ENCODE data around the gene IVNS1ABP. TPM values are rescaled to one million over a fixed set of nuclear protein-coding genes. Genes with fewer than 3 reads are reported as not detected.
"Not testable (repeated sequence)": the region's sequence is repeated elsewhere in the genome, so short reads cannot be mapped to it uniquely, and the experiment has no call there.

IVNS1ABP gene
- total and polyA plus RNA-seq, 2 experiments from 2014 or later, result 74.4 to 116 TPM

GRCh38 chr1:185260611-185261010, 56.4 kb downstream of the IVNS1ABP start:
- no peaks in the 10 kb centered on the region for H4K20me1 ChIP-seq (ENCODE audit: insufficient read depth, poor library complexity, severe bottlenecking)
- WGBS (ENCODE audit: low lambda C conversion rate, missing lambda C conversion rate), result 92% methylated on average over 1 of the region's 1 CpG
- no peak for DNase-seq (ENCODE audit: low spot score)

DNA sequence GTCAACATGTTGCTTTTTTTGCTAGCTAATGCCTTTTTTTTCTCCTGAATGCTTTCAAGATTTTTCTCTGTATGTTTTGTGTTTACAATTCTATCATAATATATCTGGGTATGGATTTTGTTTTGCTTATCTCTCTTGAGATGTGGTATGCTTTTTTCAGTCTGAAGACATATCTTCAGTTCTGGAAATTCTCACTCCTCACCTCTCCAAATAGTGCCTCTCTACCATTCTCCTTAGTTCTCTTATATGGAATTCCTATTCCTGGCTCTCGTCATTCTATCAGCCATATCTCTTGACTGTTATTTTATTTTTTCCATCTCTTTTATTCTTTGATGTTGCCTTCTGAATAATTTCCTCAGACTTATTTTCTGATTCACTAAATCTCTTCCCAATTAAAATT, 58.4 kb downstream of the IVNS1ABP start:
- H3K36me3 ChIP-seq (replicated peaks; ENCODE audit: insufficient read depth, low read depth), result no peaks in the 10 kb centered on the region
- H3K27ac ChIP-seq, result no peak overlapping the region
- no peak overlapping the region for H3K4me2 ChIP-seq
- no peaks in the 10 kb centered on the region for H3K9me2 ChIP-seq (replicated peaks; ENCODE audit: insufficient read depth)
- H3K4me1 ChIP-seq (ENCODE audit: insufficient read depth), result no peaks in the 10 kb centered on the region
- DNase-seq (ENCODE audit: low spot score), result no peak
- no peak overlapping the region for H3K4me3 ChIP-seq
- H2AFZ ChIP-seq, result no peak overlapping the region
- TF ChIP-seq EZH2 (IDR thresholded peaks at IDR 0.05; ENCODE audit: borderline replicate concordance), result no peak
- TF ChIP-seq, protein P1, sequence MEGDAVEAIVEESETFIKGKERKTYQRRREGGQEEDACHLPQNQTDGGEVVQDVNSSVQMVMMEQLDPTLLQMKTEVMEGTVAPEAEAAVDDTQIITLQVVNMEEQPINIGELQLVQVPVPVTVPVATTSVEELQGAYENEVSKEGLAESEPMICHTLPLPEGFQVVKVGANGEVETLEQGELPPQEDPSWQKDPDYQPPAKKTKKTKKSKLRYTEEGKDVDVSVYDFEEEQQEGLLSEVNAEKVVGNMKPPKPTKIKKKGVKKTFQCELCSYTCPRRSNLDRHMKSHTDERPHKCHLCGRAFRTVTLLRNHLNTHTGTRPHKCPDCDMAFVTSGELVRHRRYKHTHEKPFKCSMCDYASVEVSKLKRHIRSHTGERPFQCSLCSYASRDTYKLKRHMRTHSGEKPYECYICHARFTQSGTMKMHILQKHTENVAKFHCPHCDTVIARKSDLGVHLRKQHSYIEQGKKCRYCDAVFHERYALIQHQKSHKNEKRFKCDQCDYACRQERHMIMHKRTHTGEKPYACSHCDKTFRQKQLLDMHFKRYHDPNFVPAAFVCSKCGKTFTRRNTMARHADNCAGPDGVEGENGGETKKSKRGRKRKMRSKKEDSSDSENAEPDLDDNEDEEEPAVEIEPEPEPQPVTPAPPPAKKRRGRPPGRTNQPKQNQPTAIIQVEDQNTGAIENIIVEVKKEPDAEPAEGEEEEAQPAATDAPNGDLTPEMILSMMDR (IDR thresholded peaks at IDR 0.05; ENCODE audit: poor library complexity), result no peak
- TF ChIP-seq EZH2phosphoT487 (IDR thresholded peaks at IDR 0.05; ENCODE audit: low read depth, severe bottlenecking, unreplicated experiment), result no peak
- H3K9me3 ChIP-seq (ENCODE audit: low read depth), result no peaks in the 10 kb centered on the region
- H3K27me3 ChIP-seq, result no peaks in the 10 kb centered on the region
- no peaks in the 10 kb centered on the region for H3K79me2 ChIP-seq
- H4K20me1 ChIP-seq (ENCODE audit: insufficient read depth, poor library complexity, severe bottlenecking), result no peaks in the 10 kb centered on the region
- 52% methylated on average over 1 of the region's 1 CpG for WGBS (ENCODE audit: low lambda C conversion rate, missing lambda C conversion rate)

More at GRCh38 chr1:185260611-185261010, 56.4 kb downstream of the IVNS1ABP start:
- no peaks in the 10 kb centered on the region for H3K36me3 ChIP-seq (replicated peaks; ENCODE audit: insufficient read depth, low read depth)
- no peak overlapping the region for H3K27ac ChIP-seq
- no peak overlapping the region for H3K4me2 ChIP-seq
- H3K27me3 ChIP-seq, result no peaks in the 10 kb centered on the region
- no peaks in the 10 kb centered on the region for H3K9me2 ChIP-seq (replicated peaks; ENCODE audit: insufficient read depth)
- H3K9me3 ChIP-seq (ENCODE audit: low read depth), result no peaks in the 10 kb centered on the region
- no peaks in the 10 kb centered on the region for H3K4me1 ChIP-seq (ENCODE audit: insufficient read depth)
- H2AFZ ChIP-seq, result no peak overlapping the region
- H3K79me2 ChIP-seq, result no peaks in the 10 kb centered on the region
- TF ChIP-seq EZH2phosphoT487 (IDR thresholded peaks at IDR 0.05; ENCODE audit: low read depth, severe bottlenecking, unreplicated experiment) (no peak), EZH2 (IDR thresholded peaks at IDR 0.05; ENCODE audit: borderline replicate concordance) (no peak)
- TF ChIP-seq, protein P1 (IDR thresholded peaks at IDR 0.05; ENCODE audit: poor library complexity), result no peak
- no peak overlapping the region for H3K4me3 ChIP-seq

GRCh38 chr1:185257950-185258208, 59.2 kb downstream of the IVNS1ABP start:
- Histone ChIP-seq H3K27me3 (no peaks in the 10 kb centered on the region), H3K9me2 (replicated peaks; ENCODE audit: insufficient read depth) (no peaks in the 10 kb centered on the region), H3K4me1 (ENCODE audit: insufficient read depth) (no peaks in the 10 kb centered on the region), H3K36me3 (replicated peaks; ENCODE audit: insufficient read depth, low read depth) (no peaks in the 10 kb centered on the region), H3K4me3 (no peak overlapping the region), H4K20me1 (ENCODE audit: insufficient read depth, poor library complexity, severe bottlenecking) (no peaks in the 10 kb centered on the region), H3K9me3 (ENCODE audit: low read depth) (no peaks in the 10 kb centered on the region), H3K4me2 (no peak overlapping the region), H2AFZ (no peak overlapping the region), H3K79me2 (no peaks in the 10 kb centered on the region), H3K27ac (no peak overlapping the region)
- DNase-seq (ENCODE audit: low spot score), result no peak
- TF ChIP-seq, protein P1 (IDR thresholded peaks at IDR 0.05; ENCODE audit: poor library complexity), result no peak
- TF ChIP-seq EZH2phosphoT487 (IDR thresholded peaks at IDR 0.05; ENCODE audit: low read depth, severe bottlenecking, unreplicated experiment) (no peak), EZH2 (IDR thresholded peaks at IDR 0.05; ENCODE audit: borderline replicate concordance) (no peak)
- 65% methylated on average over 2 of the region's 2 CpGs for WGBS (ENCODE audit: low lambda C conversion rate, missing lambda C conversion rate)

- H3K36me3 ChIP-seq (replicated peaks; ENCODE audit: insufficient read depth, low read depth); H3K27me3 ChIP-seq; H3K27ac ChIP-seq; H3K79me2 ChIP-seq; H3K4me3 ChIP-seq; H3K9me2 ChIP-seq (replicated peaks; ENCODE audit: insufficient read depth); H2AFZ ChIP-seq; H3K4me2 ChIP-seq; H3K4me1 ChIP-seq (ENCODE audit: insufficient read depth); H4K20me1 ChIP-seq (ENCODE audit: insufficient read depth, poor library complexity, severe bottlenecking); H3K9me3 ChIP-seq (ENCODE audit: low read depth); DNase-seq (ENCODE audit: low spot score): not testable (repeated sequence)
- WGBS (ENCODE audit: low lambda C conversion rate, missing lambda C conversion rate), result 92% methylated on average over 13 of the region's 32 CpGs
Observed at GRCh38 chr1:185257116-185257949, 59.7 kb downstream of the IVNS1ABP start.

DNA sequence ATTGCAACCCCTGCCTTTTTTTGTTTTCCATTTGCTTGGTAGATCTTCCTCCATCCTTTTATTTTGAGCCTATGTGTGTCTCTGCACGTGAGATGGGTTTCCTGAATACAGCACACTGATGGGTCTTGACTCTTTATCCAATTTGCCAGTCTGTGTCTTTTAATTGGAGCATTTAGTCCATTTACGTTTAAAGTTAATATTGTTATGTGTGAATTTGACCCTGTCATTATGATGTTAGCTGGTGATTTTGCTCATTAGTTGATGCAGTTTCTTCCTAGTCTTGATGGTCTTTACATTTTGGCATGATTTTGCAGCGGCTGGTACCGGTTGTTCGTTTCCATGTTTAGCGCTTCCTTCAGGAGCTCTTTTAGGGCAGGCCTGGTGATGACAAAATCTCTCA, 61.4 kb downstream of the IVNS1ABP start:
- H2AFZ ChIP-seq; H3K36me3 ChIP-seq (replicated peaks; ENCODE audit: insufficient read depth, low read depth); H3K4me2 ChIP-seq; H4K20me1 ChIP-seq (ENCODE audit: insufficient read depth, poor library complexity, severe bottlenecking); H3K79me2 ChIP-seq; H3K9me3 ChIP-seq (ENCODE audit: low read depth); H3K4me3 ChIP-seq; H3K27me3 ChIP-seq; DNase-seq (ENCODE audit: low spot score); H3K9me2 ChIP-seq (replicated peaks; ENCODE audit: insufficient read depth); H3K4me1 ChIP-seq (ENCODE audit: insufficient read depth); H3K27ac ChIP-seq: not testable (repeated sequence)
- 100% methylated on average over 5 of the region's 6 CpGs for WGBS (ENCODE audit: low lambda C conversion rate, missing lambda C conversion rate)

- not testable (repeated sequence) for H3K4me1 ChIP-seq (ENCODE audit: insufficient read depth); H3K79me2 ChIP-seq; H3K36me3 ChIP-seq (replicated peaks; ENCODE audit: insufficient read depth, low read depth); H3K4me3 ChIP-seq; H2AFZ ChIP-seq; H3K27ac ChIP-seq; H3K4me2 ChIP-seq; H3K9me3 ChIP-seq (ENCODE audit: low read depth); H3K27me3 ChIP-seq; H4K20me1 ChIP-seq (ENCODE audit: insufficient read depth, poor library complexity, severe bottlenecking); H3K9me2 ChIP-seq (replicated peaks; ENCODE audit: insufficient read depth); DNase-seq (ENCODE audit: low spot score)
- WGBS (ENCODE audit: low lambda C conversion rate, missing lambda C conversion rate), result no CpG with 5 or more reads among the region's 1 CpG
Observed at GRCh38 chr1:185252404-185252803, 64.6 kb downstream of the IVNS1ABP start.

Measured in hepatocyte (in vitro differentiated cells).